AG04449 (cell line): ENCODE results near the gene ANTXR1.

Source experiments
- CTCF ChIA-PET: fragments of 350-600 bp; formaldehyde crosslinking; extraction: SDS; loops from one replicate; lab custom pipeline; 2021; ENCODE audit warnings: antibody characterized with exemption; lab: Yijun Ruan, JAX
- POLR2A ChIA-PET: fragments of 400-600, 350-600 bp; formaldehyde crosslinking; extraction: SDS; loops from one replicate; lab custom pipeline; 2020; ENCODE audit warnings: antibody characterized with exemption, inconsistent platforms; lab: Yijun Ruan, JAX
- DNase-seq: peaks from one replicate; pipeline ENCODE4 v3.0.0-alpha.2; 2010; ENCODE audit warnings: low read depth, low spot score
- H3K4me3 ChIP-seq: 2 replicates; pipeline ENCODE4 v1.5.1; 2011; ENCODE audit warnings: low read depth, mild to moderate bottlenecking, control low read depth, low read length
- TF ChIP-seq, protein P1 (sequence below): IDR thresholded peaks from one replicate; pipeline ENCODE4 v1.5.1; 2011; ENCODE audit warnings: mild to moderate bottlenecking, moderate library complexity, low read length, control low read depth, inconsistent platforms; ENCODE audit not compliant: insufficient read depth; ENCODE audit errors: missing control alignments

Gene ANTXR1

DNA sequence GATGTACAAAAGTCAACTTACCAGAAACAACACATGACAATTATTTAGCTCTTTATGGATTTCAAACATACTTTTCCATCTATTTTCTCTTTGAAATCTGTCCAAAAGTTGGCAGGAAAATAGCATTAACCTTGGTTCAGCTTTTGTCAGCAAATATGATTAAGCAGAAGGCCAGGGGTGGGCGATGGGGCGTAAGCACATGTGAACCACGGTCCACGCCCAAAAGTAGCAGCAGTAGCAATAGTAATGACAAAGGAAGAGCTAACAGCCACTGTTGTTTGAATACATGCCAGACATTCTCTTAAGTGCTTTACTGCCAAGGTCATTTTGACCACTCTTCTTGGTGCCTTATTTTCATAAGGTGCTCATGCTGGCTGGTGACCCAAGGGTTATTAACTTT is 73.5 kb downstream of the ANTXR1 start:
- TF ChIP-seq, protein P1, sequence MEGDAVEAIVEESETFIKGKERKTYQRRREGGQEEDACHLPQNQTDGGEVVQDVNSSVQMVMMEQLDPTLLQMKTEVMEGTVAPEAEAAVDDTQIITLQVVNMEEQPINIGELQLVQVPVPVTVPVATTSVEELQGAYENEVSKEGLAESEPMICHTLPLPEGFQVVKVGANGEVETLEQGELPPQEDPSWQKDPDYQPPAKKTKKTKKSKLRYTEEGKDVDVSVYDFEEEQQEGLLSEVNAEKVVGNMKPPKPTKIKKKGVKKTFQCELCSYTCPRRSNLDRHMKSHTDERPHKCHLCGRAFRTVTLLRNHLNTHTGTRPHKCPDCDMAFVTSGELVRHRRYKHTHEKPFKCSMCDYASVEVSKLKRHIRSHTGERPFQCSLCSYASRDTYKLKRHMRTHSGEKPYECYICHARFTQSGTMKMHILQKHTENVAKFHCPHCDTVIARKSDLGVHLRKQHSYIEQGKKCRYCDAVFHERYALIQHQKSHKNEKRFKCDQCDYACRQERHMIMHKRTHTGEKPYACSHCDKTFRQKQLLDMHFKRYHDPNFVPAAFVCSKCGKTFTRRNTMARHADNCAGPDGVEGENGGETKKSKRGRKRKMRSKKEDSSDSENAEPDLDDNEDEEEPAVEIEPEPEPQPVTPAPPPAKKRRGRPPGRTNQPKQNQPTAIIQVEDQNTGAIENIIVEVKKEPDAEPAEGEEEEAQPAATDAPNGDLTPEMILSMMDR = no peak
- ChIA-PET CTCF (interaction anchor here (0.9 kb wide), 1 partner anchor 74 kb away, joined by 3 read pairs; no protein-coding TSS in a partner anchor), POLR2A (no interaction called here)
- no peak for DNase-seq
- H3K4me3 ChIP-seq = no peak overlapping the region

DNA sequence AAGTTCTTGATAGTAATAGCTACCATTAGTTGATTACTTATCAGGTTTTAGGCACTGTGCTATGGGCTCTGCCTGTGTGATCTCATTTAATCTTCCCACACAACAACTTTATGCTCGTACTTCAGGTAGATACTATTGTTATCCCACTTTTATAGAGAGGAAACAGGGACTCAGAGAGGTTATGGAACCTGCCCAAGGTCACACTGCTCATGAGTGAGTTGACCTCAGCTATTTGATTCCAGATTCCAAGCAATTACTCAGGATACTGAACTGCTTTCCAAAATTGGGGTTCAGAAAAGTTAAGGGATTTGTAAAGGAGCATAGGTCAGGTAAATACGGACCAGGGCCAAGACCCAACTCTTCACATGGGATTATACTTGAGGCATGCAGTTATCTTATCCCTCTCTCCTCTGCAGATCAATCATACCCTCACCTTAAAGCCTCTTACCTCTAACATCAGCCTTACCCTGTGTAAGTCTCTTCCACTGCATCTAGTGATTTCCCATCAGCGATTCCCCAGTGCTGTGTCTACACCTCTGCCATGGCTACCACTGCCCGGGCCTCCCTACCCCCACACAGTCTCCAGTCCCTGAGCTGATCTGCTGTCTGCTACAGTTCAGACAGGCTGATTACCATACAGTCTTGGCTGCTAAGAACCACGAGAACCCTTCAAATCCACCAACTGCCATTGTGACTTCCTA is 74.4 kb downstream of the ANTXR1 start:
- TF ChIP-seq, protein P1 = no peak
- ChIA-PET CTCF (interaction anchor here (0.8 to 1.5 kb wide), 5 partner anchors 8 to 75 kb away, joined by 3 to 4 read pairs (median 3); no protein-coding TSS in a partner anchor), POLR2A (no interaction called here)
- DNase-seq = no peak
- no peak overlapping the region for H3K4me3 ChIP-seq

DNA sequence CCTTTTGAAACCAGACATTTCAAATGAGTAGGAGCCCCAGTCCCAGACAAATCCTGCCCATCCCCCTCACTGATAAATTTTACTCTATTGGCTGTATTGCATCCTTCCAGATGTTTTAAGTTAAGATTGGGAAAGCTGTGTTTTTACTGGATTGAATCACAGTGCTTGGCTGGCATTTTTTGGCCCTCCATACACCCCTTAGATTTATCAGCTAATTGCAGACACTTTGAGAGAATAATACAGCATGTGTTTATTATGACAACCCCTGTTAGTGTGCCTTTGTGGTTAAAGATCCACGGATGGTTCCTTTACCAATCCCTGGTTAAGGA is 74.9 kb downstream of the ANTXR1 start:
- no peak overlapping the region for H3K4me3 ChIP-seq
- POLR2A ChIA-PET = no interaction called here
- TF ChIP-seq, protein P1 = no peak
- peak; percentile 29 for DNase-seq
- CTCF ChIA-PET = interaction anchor here (0.8 to 1.5 kb wide), 4 partner anchors 9 to 32 kb away, joined by 3 to 4 read pairs (median 3); no protein-coding TSS in a partner anchor

DNA sequence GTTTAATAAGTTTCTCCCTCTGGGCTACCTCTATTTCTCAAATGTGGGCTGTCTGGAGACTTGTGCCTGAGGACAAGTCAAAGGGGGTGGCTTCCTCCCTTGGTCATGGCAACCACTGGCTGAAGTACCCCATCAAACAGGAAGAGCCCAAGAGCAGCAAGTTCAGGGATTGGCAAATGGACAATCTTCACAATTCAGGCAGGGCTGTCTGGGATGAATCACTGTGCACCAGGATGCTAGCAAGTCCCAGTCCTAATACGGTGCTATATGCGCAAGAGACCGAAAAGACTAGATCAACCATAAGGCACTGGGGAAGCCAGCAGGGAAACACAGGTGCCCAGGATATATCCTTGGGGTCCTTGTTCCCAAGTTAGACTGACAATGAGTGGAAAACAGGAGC is 75.5 kb downstream of the ANTXR1 start:
- DNase-seq = no peak
- POLR2A ChIA-PET = no interaction called here
- CTCF ChIA-PET = interaction anchor here (0.8 to 1.5 kb wide), 4 partner anchors 9 to 32 kb away, joined by 3 to 4 read pairs (median 3); no protein-coding TSS in a partner anchor
- no peak overlapping the region for H3K4me3 ChIP-seq
- TF ChIP-seq, protein P1 = no peak

DNA sequence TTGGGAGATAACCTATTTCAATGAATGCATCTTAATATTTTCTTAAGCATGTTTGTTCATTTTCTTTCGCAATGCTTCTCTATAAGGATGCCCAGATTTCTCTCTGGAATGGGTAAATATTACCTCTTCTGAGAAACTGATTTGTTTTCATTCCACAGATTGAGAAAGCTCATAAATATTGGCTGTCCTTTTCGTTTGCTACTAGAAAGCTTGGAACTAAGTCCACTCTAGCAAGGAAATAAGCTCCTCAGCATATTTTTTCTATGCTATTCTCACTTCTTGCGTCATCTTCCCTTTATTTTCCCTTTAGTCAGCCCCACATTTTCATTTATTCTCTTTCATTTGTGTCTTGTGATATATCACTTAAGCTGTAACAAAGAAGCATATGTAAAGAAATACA is 76.3 kb downstream of the ANTXR1 start:
- CTCF ChIA-PET = interaction anchor here (0.8 to 1.5 kb wide), 2 partner anchors 12 to 25 kb away, joined by 3 read pairs; no protein-coding TSS in a partner anchor
- POLR2A ChIA-PET = no interaction called here
- TF ChIP-seq, protein P1 = no peak
- no peak overlapping the region for H3K4me3 ChIP-seq
- DNase-seq = no peak

DNA sequence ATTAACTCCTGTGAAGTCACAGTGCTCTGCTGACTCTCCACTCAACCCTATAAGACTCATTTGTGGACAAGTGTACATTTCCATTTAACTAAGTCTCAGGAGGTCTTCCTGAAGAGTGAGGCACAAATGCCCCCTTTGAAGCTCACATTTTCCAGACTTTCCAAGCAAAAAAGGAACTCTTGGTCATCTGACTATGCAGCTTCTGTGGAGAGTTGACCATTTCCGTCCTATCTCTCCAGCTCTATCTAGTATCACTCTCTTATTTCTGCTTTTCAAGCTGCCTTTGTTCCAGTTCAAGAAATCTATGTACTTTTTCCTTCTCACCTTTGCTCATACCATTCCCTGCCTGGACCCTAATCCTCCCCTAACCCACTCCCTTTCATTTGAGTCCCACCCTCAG is 77.0 kb downstream of the ANTXR1 start:
- TF ChIP-seq, protein P1 = no peak
- ChIA-PET POLR2A (no interaction called here), CTCF (interaction anchor here (0.8 to 1.1 kb wide), 2 partner anchors 13 to 147 kb away, joined by 3 read pairs; no protein-coding TSS in a partner anchor)
- DNase-seq = no peak
- no peak overlapping the region for H3K4me3 ChIP-seq
